Measurements from ENCODE around the gene EGR2. TPM values are rescaled to one million over a fixed set of nuclear protein-coding genes. Genes with fewer than 3 reads are reported as not detected.

EGR2 gene
- 0.37 TPM for total RNA-seq (ENCODE audit: unreplicated experiment)
- long read RNA-seq: 0 reads

GRCh38 chr10:62816331-62817120 is at the start of gene EGR2:
EGR2 (minus strand) TSS chr10:62816366; CDS start chr10:62816029, 337 bp downstream.
- TF ChIP-seq, protein P1, sequence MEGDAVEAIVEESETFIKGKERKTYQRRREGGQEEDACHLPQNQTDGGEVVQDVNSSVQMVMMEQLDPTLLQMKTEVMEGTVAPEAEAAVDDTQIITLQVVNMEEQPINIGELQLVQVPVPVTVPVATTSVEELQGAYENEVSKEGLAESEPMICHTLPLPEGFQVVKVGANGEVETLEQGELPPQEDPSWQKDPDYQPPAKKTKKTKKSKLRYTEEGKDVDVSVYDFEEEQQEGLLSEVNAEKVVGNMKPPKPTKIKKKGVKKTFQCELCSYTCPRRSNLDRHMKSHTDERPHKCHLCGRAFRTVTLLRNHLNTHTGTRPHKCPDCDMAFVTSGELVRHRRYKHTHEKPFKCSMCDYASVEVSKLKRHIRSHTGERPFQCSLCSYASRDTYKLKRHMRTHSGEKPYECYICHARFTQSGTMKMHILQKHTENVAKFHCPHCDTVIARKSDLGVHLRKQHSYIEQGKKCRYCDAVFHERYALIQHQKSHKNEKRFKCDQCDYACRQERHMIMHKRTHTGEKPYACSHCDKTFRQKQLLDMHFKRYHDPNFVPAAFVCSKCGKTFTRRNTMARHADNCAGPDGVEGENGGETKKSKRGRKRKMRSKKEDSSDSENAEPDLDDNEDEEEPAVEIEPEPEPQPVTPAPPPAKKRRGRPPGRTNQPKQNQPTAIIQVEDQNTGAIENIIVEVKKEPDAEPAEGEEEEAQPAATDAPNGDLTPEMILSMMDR (IDR thresholded peaks at IDR 0.05; ENCODE audit: partially characterized antibody, unreplicated experiment): no peak
- peak; percentile 87 for DNase-seq
- Mint-ChIP-seq H3K4me3 (ENCODE audit: unreplicated experiment) (peak within 1 kb of the TSS; percentile 99), H3K4me1 (ENCODE audit: low read depth, unreplicated experiment) (peaks cover 12% of the 10 kb centered on the region), H3K27ac (ENCODE audit: unreplicated experiment) (peak within 1 kb of the TSS; percentile 17), H3K27me3 (ENCODE audit: unreplicated experiment) (peaks cover 33% of the 10 kb centered on the region), H3K36me3 (ENCODE audit: unreplicated experiment) (no peaks in the 10 kb centered on the region), H3K9me3 (ENCODE audit: unreplicated experiment) (peaks cover 16% of the 10 kb centered on the region)

- no peaks in the 10 kb centered on the region for H3K9me3 Mint-ChIP-seq (ENCODE audit: unreplicated experiment)
- TF ChIP-seq, protein P1 (IDR thresholded peaks at IDR 0.05; ENCODE audit: partially characterized antibody, unreplicated experiment): no peak
- DNase-seq: no peak
- no peak overlapping the region for H3K4me3 Mint-ChIP-seq (ENCODE audit: unreplicated experiment)
- peaks cover 2% of the 10 kb centered on the region for H3K27me3 Mint-ChIP-seq (ENCODE audit: unreplicated experiment)
- H3K27ac Mint-ChIP-seq (ENCODE audit: unreplicated experiment): no peak overlapping the region
- H3K36me3 Mint-ChIP-seq (ENCODE audit: unreplicated experiment): no peaks in the 10 kb centered on the region
- H3K4me1 Mint-ChIP-seq (ENCODE audit: low read depth, unreplicated experiment): no peaks in the 10 kb centered on the region
These were observed 46.3 kb upstream of the EGR2 start for GRCh38 chr10:62862447-62862846.

DNA sequence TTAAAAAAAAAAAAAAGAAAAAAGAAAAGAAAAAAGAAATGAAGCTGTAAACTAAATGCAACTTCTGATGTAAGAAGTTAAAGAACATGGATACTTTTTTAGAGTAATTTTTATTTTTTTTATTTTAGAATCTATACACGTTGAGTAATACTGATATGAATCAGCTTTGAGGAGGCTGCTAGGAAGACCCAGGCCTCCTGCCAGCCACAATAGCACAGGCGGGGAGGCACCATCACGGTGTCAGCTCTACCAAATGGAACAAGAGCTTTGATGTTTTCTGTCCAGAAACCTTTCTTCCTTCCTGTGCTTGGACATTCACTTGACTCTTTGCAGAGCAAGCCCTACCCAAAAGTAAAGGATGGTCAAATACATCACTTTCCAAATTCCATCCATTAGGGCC is 45.3 kb upstream of the EGR2 start:
- no peak for DNase-seq
- Mint-ChIP-seq H3K36me3 (ENCODE audit: unreplicated experiment) (no peaks in the 10 kb centered on the region), H3K4me3 (ENCODE audit: unreplicated experiment) (no peak overlapping the region), H3K4me1 (ENCODE audit: low read depth, unreplicated experiment) (no peaks in the 10 kb centered on the region), H3K27me3 (ENCODE audit: unreplicated experiment) (peaks cover 2% of the 10 kb centered on the region), H3K27ac (ENCODE audit: unreplicated experiment) (no peak overlapping the region), H3K9me3 (ENCODE audit: unreplicated experiment) (no peaks in the 10 kb centered on the region)
- TF ChIP-seq, protein P1 (IDR thresholded peaks at IDR 0.05; ENCODE audit: partially characterized antibody, unreplicated experiment): no peak

DNA sequence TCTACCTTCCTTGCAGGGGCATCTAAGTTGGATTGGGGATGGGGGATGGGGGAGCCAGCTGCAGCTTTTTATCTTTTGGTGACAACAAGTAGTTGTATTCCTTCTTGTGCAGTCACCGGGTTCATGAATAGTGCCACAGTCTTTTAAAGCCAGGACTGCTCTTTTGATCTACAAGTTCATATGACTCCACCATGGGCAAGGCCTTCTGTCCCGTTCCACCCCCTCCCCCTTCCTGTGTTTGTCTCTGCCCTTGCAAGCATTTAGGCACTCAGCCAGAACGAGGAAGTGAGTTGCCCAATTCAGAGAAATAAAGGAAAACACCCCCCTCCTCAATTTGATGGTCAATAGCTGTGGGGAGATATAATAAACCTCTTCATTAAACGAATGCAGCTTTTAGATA is 44.8 kb upstream of the EGR2 start:
- H3K4me3 Mint-ChIP-seq (ENCODE audit: unreplicated experiment): no peak overlapping the region

GRCh38 chr10:62858364-62858763 is 42.2 kb upstream of the EGR2 start:
- no peak overlapping the region for H3K4me3 Mint-ChIP-seq (ENCODE audit: unreplicated experiment)
- H3K4me1 Mint-ChIP-seq (ENCODE audit: low read depth, unreplicated experiment): no peaks in the 10 kb centered on the region
- TF ChIP-seq, protein P1 (IDR thresholded peaks at IDR 0.05; ENCODE audit: partially characterized antibody, unreplicated experiment): no peak
- peaks cover 2% of the 10 kb centered on the region for H3K27me3 Mint-ChIP-seq (ENCODE audit: unreplicated experiment)
- H3K27ac Mint-ChIP-seq (ENCODE audit: unreplicated experiment): no peak overlapping the region
- no peaks in the 10 kb centered on the region for H3K36me3 Mint-ChIP-seq (ENCODE audit: unreplicated experiment)
- DNase-seq: no peak
- H3K9me3 Mint-ChIP-seq (ENCODE audit: unreplicated experiment): no peaks in the 10 kb centered on the region

More for the DNA sequence above, 44.8 kb upstream of the EGR2 start:
- Mint-ChIP-seq H3K27ac (ENCODE audit: unreplicated experiment) (no peak overlapping the region), H3K27me3 (ENCODE audit: unreplicated experiment) (peaks cover 2% of the 10 kb centered on the region), H3K9me3 (ENCODE audit: unreplicated experiment) (no peaks in the 10 kb centered on the region), H3K36me3 (ENCODE audit: unreplicated experiment) (no peaks in the 10 kb centered on the region), H3K4me1 (ENCODE audit: low read depth, unreplicated experiment) (no peaks in the 10 kb centered on the region)
- TF ChIP-seq, protein P1 (IDR thresholded peaks at IDR 0.05; ENCODE audit: partially characterized antibody, unreplicated experiment): no peak
- no peak for DNase-seq

Measured in glutamatergic neuron (in vitro differentiated cells).